Activated T-cell treated with anti-CD3 and anti-CD28 coated beads for 1 hour (primary cell): ENCODE measurements around the gene GGN.
"Not testable (repeated sequence)": the region's sequence is repeated elsewhere in the genome, so short reads cannot be mapped to it uniquely, and the experiment has no call there.

ENCODE experiments used
- DNase-seq: peaks from one replicate; pipeline ENCODE4 v3.0.0-alpha.2; 2020; ENCODE audit warnings: low read depth

GGN gene

GRCh38 chr19:38386300-38386970, 1.4 kb downstream of the GGN start:
- DNase-seq: no peak

GRCh38 chr19:38385804-38386257, 2.0 kb downstream of the GGN start:
- DNase-seq: no peak

GRCh38 chr19:38385057-38385803, 2.6 kb downstream of the GGN start:
- DNase-seq: no peak

GRCh38 chr19:38384209-38385027, 3.4 kb downstream of the GGN start:
- no peak for DNase-seq

GRCh38 chr19:38383743-38384142, 4.1 kb downstream of the GGN start:
- DNase-seq: no peak

GRCh38 chr19:38383184-38383583, 4.7 kb downstream of the GGN start:
- no peak for DNase-seq

GRCh38 chr19:38381138-38381537, 6.7 kb downstream of the GGN start:
- DNase-seq: no peak

GRCh38 chr19:38378866-38379265, 9.0 kb downstream of the GGN start:
- DNase-seq: no peak

GRCh38 chr19:38377052-38377451, 10.8 kb downstream of the GGN start:
- no peak for DNase-seq

- no peak for DNase-seq
Measured at GRCh38 chr19:38376576-38376975, 11.3 kb downstream of the GGN start.

GRCh38 chr19:38375748-38376147, 12.1 kb downstream of the GGN start:
- no peak for DNase-seq

GRCh38 chr19:38375098-38375493, 12.7 kb downstream of the GGN start:
- DNase-seq: no peak

- peak; percentile 96 for DNase-seq
Measured at GRCh38 chr19:38374332-38375097, 13.3 kb downstream of the GGN start, which contains the start of gene PSMD8. Gene PSMD8, plus strand, starts transcription at chr19:38374571. Its CDS starts 31 bp downstream, at chr19:38374602.

- no peak for DNase-seq
Measured at GRCh38 chr19:38373907-38374331, 13.9 kb downstream of the GGN start.

GRCh38 chr19:38371081-38371480, 16.8 kb downstream of the GGN start:
- DNase-seq: no peak

GRCh38 chr19:38370299-38370698, 17.5 kb downstream of the GGN start:
- DNase-seq: no peak

GRCh38 chr19:38369584-38369983, 18.2 kb downstream of the GGN start:
- no peak for DNase-seq

GRCh38 chr19:38367041-38367440, 20.8 kb downstream of the GGN start:
- DNase-seq: no peak

- DNase-seq: not testable (repeated sequence)
Measured at GRCh38 chr19:38362946-38363688, 24.7 kb downstream of the GGN start.

GRCh38 chr19:38362076-38362945, 25.5 kb downstream of the GGN start:
- peak; percentile 53 for DNase-seq
